Measurements from ENCODE around the gene FHOD3. TPM values are rescaled to one million over a fixed set of nuclear protein-coding genes. Genes with fewer than 3 reads are reported as not detected.
A peak's percentile ranks its signal among the peaks of the same experiment; 100 is the strongest.

The FHOD3 gene
- total and polyA plus RNA-seq, 2 of the 4 experiments (the other 2 are of a cell fraction) = 14.6 to 16.0 TPM

DNA sequence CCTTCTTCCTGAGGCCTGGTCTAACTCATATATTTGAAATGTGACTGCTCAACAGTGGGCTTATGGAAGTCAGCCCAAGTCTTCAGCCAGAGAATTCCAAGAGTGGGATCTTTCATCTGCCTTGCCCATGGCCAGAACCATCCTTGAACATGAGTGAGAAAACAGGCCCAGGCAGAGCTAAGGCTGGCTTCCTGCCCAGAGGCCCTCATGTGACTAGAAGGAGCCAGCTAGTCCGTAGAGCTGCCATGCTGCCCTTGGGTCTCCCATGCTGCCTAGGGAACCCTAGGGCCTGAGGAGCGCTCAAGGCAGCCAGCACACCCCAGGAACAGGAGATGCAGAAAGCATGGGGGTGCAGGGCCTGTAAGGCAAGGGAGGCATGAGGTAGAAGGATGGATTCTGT is 203.6 kb downstream of the FHOD3 start:
- Histone ChIP-seq H3K18ac (ENCODE audit: low read depth, low read length) (no peak overlapping the region), H3K4ac (ENCODE audit: low read depth, low read length) (no peak overlapping the region), H4K8ac (ENCODE audit: low read depth in 2 of 2, low read length in 2 of 2) (no peak overlapping the region), H4K20me1 (ENCODE audit: insufficient read depth, low read length) (no peaks in the 10 kb centered on the region), H3K14ac (replicated peaks; ENCODE audit: low read depth, low read length) (0 out of 2 replicates have a peak overlapping the region, but pooled peaks have one; percentile 20), H2BK20ac (ENCODE audit: low read depth, low read length) (no peak overlapping the region), H3K36me3 (ENCODE audit: control insufficient read depth, insufficient read depth, low read length) (no peaks in the 10 kb centered on the region), H2AK5ac (ENCODE audit: low read depth, low read length) (no peak overlapping the region), H2AFZ (replicated peaks; ENCODE audit: low read length, poor library complexity) (peak overlapping the region; percentile 4), H2AK9ac (replicated peaks; ENCODE audit: low read depth, low read length, poor library complexity) (no peak overlapping the region), H3K9me1 (ENCODE audit: insufficient read depth, low read length) (no peaks in the 10 kb centered on the region), H2BK5ac (ENCODE audit: low read depth, low read length, poor library complexity, severe bottlenecking) (no peak overlapping the region), H3K27ac (ENCODE audit: insufficient read depth, low read length) (no peak overlapping the region), H3K9me3 (ENCODE audit: control insufficient read depth, insufficient read depth, low read length) (no peaks in the 10 kb centered on the region), H2BK120ac (ENCODE audit: low read depth, low read length) (no peak overlapping the region), H3K4me3 (ENCODE audit: insufficient read depth, low read depth, low read length) (no peak overlapping the region), H3K4me1 (ENCODE audit: control insufficient read depth, insufficient read depth, low read length) (no peaks in the 10 kb centered on the region), H3K79me1 (ENCODE audit: low read depth in 1 of 2, low read length in 2 of 2) (no peaks in the 10 kb centered on the region), H2BK15ac (ENCODE audit: low read depth, low read length) (no peak overlapping the region), H4K91ac (ENCODE audit: insufficient read depth, low read depth, low read length) (no peak overlapping the region; the same call in 1 of the 2 replicates), H3K27me3 (ENCODE audit: control insufficient read depth, insufficient read depth, low read length) (no peaks in the 10 kb centered on the region), H4K5ac (ENCODE audit: low read depth, low read length) (no peak overlapping the region), H3K4me2 (ENCODE audit: low read depth, low read length) (no peak overlapping the region), H3K23ac (ENCODE audit: low read depth, low read length) (no peak overlapping the region), H3K56ac (ENCODE audit: extremely low read depth, insufficient read depth, low read length) (no peak overlapping the region), H3K9ac (ENCODE audit: low read depth, low read length) (no peak overlapping the region)
- dilution Hi-C loops (cut with HindIII; ENCODE audit: low sequenced_read_pairs, unreplicated experiment) (no loop called here), in situ Hi-C loops (cut with MboI; ENCODE audit: low sequenced_read_pairs) (no loop called here), intact Hi-C loops (cut with micrococcal nuclease) (no loop called here)
- DNase-seq = no peak
- ChIA-PET CTCF (interaction anchor here (0.6 kb wide), 1 partner anchor 16 kb away, joined by 3 read pairs; no protein-coding TSS in a partner anchor), POLR2A (ENCODE audit: unreplicated experiment) (no interaction called here)
- no TSS peak for BruUV-seq (replicated peaks)
- 60% methylated on average over 1 of the region's 2 CpGs; no CpG with 5 or more reads in 1 of the 2 experiments for WGBS, 2 experiments (ENCODE audit: extremely low coverage in 2 of 2, insufficient read length in 1 of 2)
- TF ChIP-seq FOS (IDR thresholded peaks at IDR 0.05; ENCODE audit: low read depth, low read length) (no peak), POLR2A (IDR thresholded peaks at IDR 0.05; ENCODE audit: low read depth, low read length) (no peak), MAZ (IDR thresholded peaks at IDR 0.05; ENCODE audit: borderline replicate concordance, low read depth, low read length) (no peak), RFX5 (IDR thresholded peaks at IDR 0.05; ENCODE audit: low read depth, low read length) (no peak), SMC3 (IDR thresholded peaks at IDR 0.05; ENCODE audit: low read depth, low read length) (no peak), MXI1 (IDR thresholded peaks at IDR 0.05; ENCODE audit: borderline replicate concordance, low read depth, low read length) (no peak), RCOR1 (IDR thresholded peaks at IDR 0.05; ENCODE audit: insufficient replicate concordance, low read length) (no peak), BHLHE40 (IDR thresholded peaks at IDR 0.05; ENCODE audit: low read depth, low read length) (no peak), CHD1 (IDR thresholded peaks at IDR 0.05; ENCODE audit: low read depth, low read length) (no peak), RAD21 (IDR thresholded peaks at IDR 0.05; ENCODE audit: low read length) (no peak), MAFK (IDR thresholded peaks at IDR 0.05; ENCODE audit: low read depth, low read length) (no peak), CEBPB (IDR thresholded peaks at IDR 0.05; ENCODE audit: low read depth, low read length) (no peak)
- TF ChIP-seq, protein P1, sequence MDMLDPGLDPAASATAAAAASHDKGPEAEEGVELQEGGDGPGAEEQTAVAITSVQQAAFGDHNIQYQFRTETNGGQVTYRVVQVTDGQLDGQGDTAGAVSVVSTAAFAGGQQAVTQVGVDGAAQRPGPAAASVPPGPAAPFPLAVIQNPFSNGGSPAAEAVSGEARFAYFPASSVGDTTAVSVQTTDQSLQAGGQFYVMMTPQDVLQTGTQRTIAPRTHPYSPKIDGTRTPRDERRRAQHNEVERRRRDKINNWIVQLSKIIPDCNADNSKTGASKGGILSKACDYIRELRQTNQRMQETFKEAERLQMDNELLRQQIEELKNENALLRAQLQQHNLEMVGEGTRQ (IDR thresholded peaks at IDR 0.05; ENCODE audit: low read depth, low read length) = no peak
- TF ChIP-seq, protein P2, sequence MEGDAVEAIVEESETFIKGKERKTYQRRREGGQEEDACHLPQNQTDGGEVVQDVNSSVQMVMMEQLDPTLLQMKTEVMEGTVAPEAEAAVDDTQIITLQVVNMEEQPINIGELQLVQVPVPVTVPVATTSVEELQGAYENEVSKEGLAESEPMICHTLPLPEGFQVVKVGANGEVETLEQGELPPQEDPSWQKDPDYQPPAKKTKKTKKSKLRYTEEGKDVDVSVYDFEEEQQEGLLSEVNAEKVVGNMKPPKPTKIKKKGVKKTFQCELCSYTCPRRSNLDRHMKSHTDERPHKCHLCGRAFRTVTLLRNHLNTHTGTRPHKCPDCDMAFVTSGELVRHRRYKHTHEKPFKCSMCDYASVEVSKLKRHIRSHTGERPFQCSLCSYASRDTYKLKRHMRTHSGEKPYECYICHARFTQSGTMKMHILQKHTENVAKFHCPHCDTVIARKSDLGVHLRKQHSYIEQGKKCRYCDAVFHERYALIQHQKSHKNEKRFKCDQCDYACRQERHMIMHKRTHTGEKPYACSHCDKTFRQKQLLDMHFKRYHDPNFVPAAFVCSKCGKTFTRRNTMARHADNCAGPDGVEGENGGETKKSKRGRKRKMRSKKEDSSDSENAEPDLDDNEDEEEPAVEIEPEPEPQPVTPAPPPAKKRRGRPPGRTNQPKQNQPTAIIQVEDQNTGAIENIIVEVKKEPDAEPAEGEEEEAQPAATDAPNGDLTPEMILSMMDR (conservative IDR thresholded peaks at IDR 0.05; ENCODE audit: low read depth, low read length) = no peak
- TF ChIP-seq, protein P3, sequence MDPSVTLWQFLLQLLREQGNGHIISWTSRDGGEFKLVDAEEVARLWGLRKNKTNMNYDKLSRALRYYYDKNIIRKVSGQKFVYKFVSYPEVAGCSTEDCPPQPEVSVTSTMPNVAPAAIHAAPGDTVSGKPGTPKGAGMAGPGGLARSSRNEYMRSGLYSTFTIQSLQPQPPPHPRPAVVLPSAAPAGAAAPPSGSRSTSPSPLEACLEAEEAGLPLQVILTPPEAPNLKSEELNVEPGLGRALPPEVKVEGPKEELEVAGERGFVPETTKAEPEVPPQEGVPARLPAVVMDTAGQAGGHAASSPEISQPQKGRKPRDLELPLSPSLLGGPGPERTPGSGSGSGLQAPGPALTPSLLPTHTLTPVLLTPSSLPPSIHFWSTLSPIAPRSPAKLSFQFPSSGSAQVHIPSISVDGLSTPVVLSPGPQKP (IDR thresholded peaks at IDR 0.05; ENCODE audit: borderline replicate concordance, low read depth, low read length) = no peak
- ATAC-seq (ENCODE audit: low read depth) = no peak

Data from IMR-90 (cell line).